Measurements from ENCODE around the gene FAM221A.
"Not testable (repeated sequence)": the region's sequence is repeated elsewhere in the genome, so short reads cannot be mapped to it uniquely, and the experiment has no call there.

FAM221A gene, protein sequence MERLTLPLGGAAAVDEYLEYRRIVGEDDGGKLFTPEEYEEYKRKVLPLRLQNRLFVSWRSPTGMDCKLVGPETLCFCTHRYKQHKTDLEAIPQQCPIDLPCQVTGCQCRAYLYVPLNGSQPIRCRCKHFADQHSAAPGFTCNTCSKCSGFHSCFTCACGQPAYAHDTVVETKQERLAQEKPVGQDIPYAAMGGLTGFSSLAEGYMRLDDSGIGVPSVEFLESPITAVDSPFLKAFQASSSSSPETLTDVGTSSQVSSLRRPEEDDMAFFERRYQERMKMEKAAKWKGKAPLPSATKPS

GRCh38 chr7:23679898-23680413, at the start of gene FAM221A:
FAM221A (plus strand) TSS chr7:23680199; CDS start chr7:23680219, 20 bp downstream.
- peak; percentile 66 for DNase-seq

DNA sequence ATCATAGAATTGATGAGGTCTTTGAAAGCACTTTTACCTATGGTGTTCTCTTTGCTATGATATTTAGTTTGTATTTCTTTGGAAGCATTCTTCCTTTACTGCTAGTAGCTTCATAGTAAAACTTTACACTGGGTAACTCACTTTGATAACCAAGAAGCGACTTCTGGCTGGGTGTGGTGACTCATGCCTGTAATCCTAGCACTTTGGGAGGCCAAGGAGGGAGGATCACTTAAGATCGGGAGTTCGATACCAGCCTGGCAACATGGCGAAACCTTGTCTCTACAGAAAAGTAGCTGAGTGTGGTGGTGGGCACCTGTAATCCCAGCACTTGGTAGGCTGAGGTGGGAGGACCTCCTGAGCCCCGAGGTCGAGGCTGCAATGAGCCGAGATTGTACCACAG, 46.6 kb upstream of the FAM221A start:
- no peak for DNase-seq

DNA sequence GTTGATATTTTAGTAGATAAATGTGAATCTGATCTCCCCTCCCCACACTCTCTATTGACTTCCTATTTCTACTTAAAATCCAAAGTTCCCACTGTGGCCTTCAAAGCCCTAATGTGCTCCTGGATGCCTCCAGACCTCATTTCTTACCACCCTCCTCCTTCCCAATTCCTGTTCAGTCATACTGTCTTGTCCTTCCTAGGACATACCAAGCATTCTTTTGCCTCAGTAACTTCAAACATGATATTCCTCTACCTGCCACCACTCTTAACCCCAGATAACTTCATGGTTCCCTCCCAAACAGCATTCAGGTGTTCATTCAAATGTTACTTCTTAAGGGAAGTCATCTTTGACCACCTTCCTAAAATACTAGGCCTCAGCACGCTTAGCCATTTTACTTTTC, 34.2 kb upstream of the FAM221A start:
- DNase-seq: no peak

DNA sequence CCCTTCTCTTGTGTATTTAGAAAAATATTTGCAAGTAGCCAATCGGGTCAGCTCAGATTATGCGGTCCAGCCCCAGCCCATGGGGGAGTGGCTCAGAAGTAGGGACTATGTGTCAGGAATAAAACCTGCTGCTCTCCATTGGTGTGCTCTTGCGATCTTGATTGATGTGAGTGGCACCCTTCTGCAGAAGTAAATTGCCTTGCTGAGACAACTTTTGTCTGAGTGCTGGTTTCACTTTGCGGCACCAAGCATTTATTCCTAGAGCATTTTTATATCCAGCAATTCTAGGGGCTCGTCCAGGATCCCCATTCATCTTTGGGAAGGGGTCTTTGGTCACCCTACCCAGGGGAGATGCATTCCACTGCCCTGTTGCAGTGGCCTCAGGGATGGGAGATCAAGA, 26.1 kb upstream of the FAM221A start:
- DNase-seq: no peak

DNA sequence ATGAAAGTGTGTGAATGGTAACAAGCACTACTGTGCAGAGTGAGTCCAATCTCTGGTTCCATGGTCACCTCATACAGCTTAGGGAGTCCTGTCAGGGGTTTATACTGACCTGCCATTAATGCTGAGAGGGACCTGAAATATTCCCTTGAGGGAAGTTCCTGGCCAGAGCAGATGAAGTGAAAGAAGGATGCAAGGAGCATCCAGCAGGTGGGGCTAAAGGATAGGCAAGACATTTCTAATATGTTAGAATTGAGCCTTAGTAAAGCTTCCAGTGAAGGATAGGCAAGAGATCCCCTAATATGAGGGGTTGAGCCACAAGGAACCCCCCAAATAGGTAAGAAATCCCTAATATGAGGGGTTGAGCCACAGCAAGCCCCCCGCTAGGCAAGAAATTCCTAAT, 25.5 kb upstream of the FAM221A start:
- DNase-seq: no peak

GRCh38 chr7:23655433-23655832, 24.6 kb upstream of the FAM221A start:
- DNase-seq: no peak

GRCh38 chr7:23658831-23659427, 21.1 kb upstream of the FAM221A start:
- DNase-seq: no peak

- no peak for DNase-seq
Measured at GRCh38 chr7:23661385-23661784, 18.6 kb upstream of the FAM221A start.

DNA sequence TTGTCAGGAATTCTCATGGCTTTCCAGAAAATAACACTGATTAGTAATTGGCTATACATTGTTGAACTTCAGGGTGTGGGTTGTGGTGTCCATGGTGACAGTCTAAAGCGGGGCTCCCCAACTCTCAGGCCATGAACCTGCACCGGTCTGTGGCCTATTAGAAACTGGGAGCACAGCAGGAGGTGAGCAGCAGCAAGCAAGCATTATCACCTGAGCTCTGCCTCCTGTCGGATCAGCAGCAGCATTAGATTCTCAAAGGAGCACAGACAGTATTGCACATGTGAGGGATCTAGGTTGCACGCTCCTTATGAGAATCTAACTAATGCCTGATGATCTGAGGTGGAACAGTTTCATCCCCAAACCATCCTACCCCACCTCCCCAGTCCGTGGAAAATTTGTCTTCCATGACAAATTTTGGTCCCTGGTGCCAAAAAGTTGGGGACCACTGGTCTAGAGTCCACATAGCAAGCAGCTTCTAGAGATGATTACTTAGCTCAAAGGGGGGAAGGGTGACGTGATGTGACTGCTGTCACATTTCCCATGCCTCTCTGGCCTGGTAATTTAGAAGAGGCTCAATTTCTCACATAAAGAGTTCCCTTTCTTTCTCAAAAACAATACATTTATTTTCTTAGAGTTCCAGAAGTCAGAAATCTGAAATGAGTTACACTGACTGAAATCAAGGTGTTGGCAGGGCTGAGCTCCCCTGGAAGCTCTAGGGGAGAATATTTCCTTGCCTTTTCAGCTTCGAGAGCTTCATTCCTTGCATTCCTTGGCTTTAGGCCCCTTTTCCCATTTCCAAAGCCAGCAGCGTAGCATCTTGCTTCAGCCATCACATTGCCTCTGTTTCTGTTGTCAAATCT, 17.6 kb upstream of the FAM221A start:
- no peak for DNase-seq

- DNase-seq: no peak
Measured at GRCh38 chr7:23662984-23663313, 17.1 kb upstream of the FAM221A start.

- no peak for DNase-seq
Measured at GRCh38 chr7:23664122-23664521, 15.9 kb upstream of the FAM221A start.

GRCh38 chr7:23672033-23672432, 8.0 kb upstream of the FAM221A start:
- no peak for DNase-seq

- DNase-seq: no peak
Measured at GRCh38 chr7:23680414-23681405, 711 bp downstream of the FAM221A start.

DNA sequence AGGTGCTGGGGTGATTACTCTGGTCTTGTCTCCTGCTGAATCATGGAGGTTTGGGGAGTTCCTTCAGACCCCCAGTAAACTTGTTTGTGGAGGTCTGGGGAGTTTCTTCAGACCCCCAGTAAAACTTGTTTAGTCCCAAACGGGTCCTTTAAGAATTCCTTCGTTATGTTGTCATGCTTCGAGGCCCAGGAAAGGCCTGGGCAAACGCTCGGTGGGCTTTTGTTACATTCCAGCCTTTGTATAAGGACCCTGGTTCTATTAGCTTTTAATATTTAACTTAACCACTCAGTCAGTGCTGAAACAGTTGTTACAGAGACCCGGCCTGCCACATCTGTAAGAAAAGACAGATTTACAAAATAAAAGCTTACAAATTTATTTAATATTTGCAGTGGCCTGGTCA, 4.0 kb downstream of the FAM221A start:
- not testable (repeated sequence) for DNase-seq

GRCh38 chr7:23685731-23686130, 5.7 kb downstream of the FAM221A start:
- DNase-seq: no peak

DNA sequence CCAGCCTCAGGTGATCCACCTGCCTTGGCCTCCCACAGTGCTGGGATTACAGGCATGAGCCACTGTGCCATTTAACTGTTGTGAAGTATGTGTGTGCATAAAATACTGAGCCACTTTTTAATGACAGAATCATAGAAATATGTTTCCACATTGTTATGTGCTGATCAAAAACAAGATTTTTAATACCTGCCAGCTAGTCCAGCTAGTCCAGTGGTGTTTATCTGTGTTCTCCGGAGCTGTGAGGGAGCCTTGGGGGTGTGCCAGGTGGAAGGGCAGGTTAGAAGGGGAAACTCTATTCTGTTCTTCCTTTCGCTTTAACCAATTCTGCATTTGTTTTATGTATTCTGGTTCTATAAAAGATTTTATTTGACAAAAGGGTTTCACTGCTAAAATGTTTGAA, 7.0 kb downstream of the FAM221A start:
- no peak for DNase-seq

DNA sequence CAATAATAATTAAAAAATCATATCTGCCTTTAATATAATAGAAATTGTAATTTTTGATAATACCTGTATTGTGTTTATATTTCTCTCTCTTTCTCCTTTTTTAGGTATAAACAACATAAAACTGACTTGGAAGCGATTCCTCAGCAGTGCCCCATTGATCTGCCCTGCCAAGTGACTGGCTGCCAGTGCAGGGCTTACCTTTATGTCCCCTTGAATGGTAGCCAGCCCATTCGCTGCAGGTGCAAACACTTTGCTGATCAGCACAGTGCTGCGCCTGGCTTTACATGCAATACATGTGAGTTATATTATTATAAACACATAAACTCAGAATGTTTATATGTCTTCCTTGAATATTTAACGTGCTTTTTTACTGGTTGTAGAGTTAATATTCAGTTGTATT, 9.2 kb downstream of the FAM221A start:
- no peak for DNase-seq

- no peak for DNase-seq
Measured at GRCh38 chr7:23691320-23691719, 11.3 kb downstream of the FAM221A start.

GRCh38 chr7:23693224-23693623, 13.2 kb downstream of the FAM221A start:
- DNase-seq: no peak

GRCh38 chr7:23696916-23697441, 17.0 kb downstream of the FAM221A start:
- no peak for DNase-seq

GRCh38 chr7:23698822-23699221, 18.8 kb downstream of the FAM221A start:
- DNase-seq: no peak

GRCh38 chr7:23700046-23700445, 20.0 kb downstream of the FAM221A start:
- no peak for DNase-seq
